ENCODE data around the gene NRCAM. TPM values are rescaled to one million over a fixed set of nuclear protein-coding genes. Genes with fewer than 3 reads are reported as not detected.
"Not testable (repeated sequence)": the region's sequence is repeated elsewhere in the genome, so short reads cannot be mapped to it uniquely, and the experiment has no call there.

Gene NRCAM
- total RNA-seq, 1 experiment from 2014 or later: 30.8 TPM

DNA sequence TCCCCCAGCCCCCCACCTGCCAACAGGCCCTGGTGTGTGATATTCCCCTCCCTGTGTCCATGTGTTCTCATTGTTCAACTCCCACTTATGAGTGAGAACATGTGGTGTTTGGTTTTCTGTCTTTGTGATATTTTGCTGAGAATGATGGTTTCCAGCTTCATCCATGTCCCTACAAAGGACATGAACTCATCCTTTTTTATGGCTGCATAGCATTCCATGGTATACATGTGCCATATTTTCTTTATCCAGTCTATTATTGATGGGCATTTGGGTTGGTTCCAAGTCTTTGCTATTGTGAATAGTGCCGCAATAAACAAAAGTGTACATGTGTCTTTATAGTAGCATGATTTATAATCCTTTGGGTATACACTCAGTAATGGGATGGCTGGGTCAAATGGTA lies 183.3 kb downstream of the NRCAM start:
- not testable (repeated sequence) for H3K27me3 ChIP-seq; H3K4me1 ChIP-seq; DNase-seq; H3K4me3 ChIP-seq; H3K9me3 ChIP-seq (replicated peaks); H3K36me3 ChIP-seq; H3K27ac ChIP-seq

DNA sequence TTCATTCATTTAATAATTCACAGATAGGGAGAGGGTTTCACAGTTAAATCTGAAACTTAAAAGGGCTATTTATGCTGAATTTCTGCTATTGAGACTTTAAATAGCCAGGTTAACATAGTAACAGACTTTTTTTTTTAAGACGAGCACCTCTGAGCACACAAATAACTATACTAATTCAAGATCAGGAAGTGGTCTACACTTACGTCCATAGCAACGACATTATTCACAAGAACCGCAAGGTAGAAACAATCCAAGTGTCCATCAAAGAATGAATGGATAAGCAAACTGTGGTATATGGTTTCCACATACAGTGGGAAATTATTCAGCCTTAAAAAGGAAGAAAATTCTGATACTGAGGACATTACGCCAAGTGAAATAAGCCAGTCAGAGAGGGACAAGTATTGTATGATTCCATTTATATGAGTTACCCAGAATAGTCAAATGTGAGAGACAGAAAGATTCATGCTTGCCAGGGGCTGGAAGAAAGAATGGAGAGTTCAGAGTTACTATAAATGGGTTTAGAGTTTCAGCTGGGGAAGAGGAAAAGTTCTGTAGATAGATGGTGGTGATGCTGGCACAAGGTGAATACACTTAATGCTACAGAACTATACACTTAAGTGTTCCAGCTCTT lies 185.7 kb downstream of the NRCAM start:
- DNase-seq: no peak
- no peaks in the 10 kb centered on the region for H3K36me3 ChIP-seq
- no peaks in the 10 kb centered on the region for H3K9me3 ChIP-seq (replicated peaks)
- no peak overlapping the region for H3K4me3 ChIP-seq
- H3K27ac ChIP-seq: no peak overlapping the region
- no peaks in the 10 kb centered on the region for H3K4me1 ChIP-seq
- no peaks in the 10 kb centered on the region for H3K27me3 ChIP-seq

DNA sequence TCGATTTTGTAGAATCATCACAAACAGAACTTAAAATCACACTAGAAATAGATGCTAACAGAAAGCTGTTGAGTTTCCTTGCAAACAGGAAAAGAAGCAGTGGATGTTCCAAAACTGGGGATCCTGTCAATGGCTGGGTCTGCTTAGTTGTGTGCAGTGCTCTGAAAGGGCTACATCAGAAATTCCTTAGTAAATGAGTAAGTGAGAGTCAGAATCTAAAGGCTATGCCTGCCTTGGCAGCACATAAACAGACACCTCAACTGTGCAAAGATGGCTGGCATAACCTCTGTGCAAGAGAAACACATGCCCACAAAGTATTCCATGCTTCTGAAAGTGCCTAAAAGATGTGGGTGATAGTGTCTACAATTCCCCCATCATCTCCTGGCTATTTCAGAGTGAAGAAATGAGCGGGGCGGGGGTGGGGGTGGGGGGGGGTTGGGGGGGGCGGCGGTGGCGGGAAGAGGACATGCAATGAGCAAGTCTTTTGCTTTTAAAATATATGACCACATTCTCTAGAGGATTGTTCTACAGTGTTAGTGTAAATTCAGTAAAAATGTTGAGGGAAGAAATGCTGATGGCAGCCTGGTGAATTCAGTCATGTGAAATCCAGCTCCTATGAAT lies 187.9 kb downstream of the NRCAM start:
- Histone ChIP-seq H3K27me3 (no peaks in the 10 kb centered on the region), H3K4me1 (peaks cover under 1% of the 10 kb centered on the region; the same call in 1 of the 2 replicates), H3K9me3 (replicated peaks) (no peaks in the 10 kb centered on the region), H3K27ac (no peak overlapping the region), H3K4me3 (no peak overlapping the region), H3K36me3 (no peaks in the 10 kb centered on the region)
- DNase-seq: no peak

DNA sequence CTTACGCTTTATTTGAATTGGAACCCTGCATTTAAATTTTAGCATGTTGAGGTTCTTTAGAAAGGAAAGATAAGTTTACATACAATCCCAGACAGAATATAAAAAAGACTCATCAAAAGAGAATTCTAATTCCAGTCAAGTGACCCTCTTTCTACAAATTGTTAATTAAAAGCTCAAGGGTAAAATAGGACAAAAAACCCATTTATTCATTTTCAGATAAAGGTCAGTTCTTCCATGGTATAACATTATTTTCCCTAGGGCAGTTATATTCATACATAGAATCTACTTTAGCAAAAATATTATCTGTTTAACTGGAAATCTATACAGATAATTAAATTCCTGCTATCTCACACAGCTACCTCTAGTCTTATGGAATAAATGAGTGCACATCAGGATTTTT lies 188.6 kb downstream of the NRCAM start:
- H3K27me3 ChIP-seq: no peaks in the 10 kb centered on the region
- H3K27ac ChIP-seq: no peak overlapping the region
- H3K9me3 ChIP-seq (replicated peaks): no peaks in the 10 kb centered on the region

DNA sequence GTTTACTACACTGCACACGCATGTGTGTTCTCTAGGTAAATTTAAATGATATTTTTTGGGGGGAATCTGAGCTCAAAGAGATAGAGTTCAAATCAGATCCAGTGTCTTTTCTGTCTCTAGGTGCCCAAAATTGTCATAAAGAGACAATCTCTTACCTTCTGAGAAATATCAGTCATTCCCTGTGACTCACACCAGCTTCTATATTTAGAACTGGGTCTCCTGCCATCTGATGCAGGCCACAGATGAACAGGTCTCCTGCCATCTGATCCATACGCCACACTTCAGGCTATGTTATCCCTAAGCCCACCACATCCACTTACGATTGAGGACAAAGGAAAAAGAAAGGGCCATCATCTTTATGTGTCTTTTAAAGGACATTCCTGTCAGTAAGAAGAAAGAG lies 189.7 kb downstream of the NRCAM start:
- no peak for DNase-seq
- H3K9me3 ChIP-seq (replicated peaks): no peaks in the 10 kb centered on the region
- H3K4me3 ChIP-seq: no peak overlapping the region
- no peaks in the 10 kb centered on the region for H3K36me3 ChIP-seq
- H3K27me3 ChIP-seq: no peaks in the 10 kb centered on the region
- H3K27ac ChIP-seq: no peak overlapping the region
- H3K4me1 ChIP-seq: peaks cover 4% of the 10 kb centered on the region; the same call in 1 of the 2 replicates

More for the DNA sequence above, 188.6 kb downstream of the NRCAM start:
- Histone ChIP-seq H3K4me1 (peaks cover 4% of the 10 kb centered on the region; the same call in 1 of the 2 replicates), H3K36me3 (no peaks in the 10 kb centered on the region), H3K4me3 (no peak overlapping the region)
- DNase-seq: no peak

DNA sequence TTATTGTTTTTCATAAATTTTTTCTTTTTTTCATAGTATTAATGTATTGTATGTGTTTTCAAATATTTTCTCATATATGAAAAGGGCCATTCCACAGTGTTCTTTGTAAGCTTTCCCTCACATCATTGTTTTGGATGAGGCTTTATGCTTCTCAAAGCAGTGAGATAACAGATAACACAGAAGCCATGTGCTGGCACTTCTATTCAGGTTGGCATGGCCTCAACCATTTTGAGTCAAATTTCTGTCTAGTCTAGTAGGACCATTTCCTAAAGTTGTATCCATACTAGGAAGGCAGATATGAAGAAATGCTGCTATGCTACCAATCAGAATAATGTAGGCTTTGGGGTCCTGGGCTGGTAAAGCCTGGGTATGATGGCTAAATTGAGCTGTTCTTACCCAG lies 190.2 kb downstream of the NRCAM start:
- H3K4me1 ChIP-seq: peaks cover 4% of the 10 kb centered on the region; the same call in 1 of the 2 replicates
- no peak for DNase-seq
- no peaks in the 10 kb centered on the region for H3K27me3 ChIP-seq
- no peak overlapping the region for H3K4me3 ChIP-seq
- H3K9me3 ChIP-seq (replicated peaks): no peaks in the 10 kb centered on the region
- no peak overlapping the region for H3K27ac ChIP-seq
- H3K36me3 ChIP-seq: no peaks in the 10 kb centered on the region

DNA sequence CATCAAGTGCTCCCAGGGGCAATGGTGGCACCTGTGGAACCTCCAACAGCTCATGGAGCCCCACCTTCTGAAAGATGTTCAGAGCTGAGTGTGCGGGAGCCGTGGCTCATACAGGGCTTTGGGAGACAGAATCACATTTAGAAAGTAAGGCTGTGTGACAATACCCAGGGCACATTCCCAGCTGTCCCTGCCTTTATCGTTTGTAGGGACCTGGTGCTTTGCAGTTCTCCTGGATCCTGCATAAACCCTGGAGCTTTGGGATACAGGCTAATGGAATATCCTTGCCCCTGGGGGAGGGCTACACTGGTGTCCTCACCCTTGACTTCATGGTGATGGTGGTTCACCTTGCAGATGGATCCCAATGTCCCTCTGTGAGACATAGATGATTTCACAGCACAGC lies 191.2 kb downstream of the NRCAM start:
- H3K27me3 ChIP-seq: no peaks in the 10 kb centered on the region
- H3K36me3 ChIP-seq: no peaks in the 10 kb centered on the region
- H3K27ac ChIP-seq: no peak overlapping the region
- no peak overlapping the region for H3K4me3 ChIP-seq
- no peaks in the 10 kb centered on the region for H3K9me3 ChIP-seq (replicated peaks)
- no peak for DNase-seq
- peaks cover 4% of the 10 kb centered on the region; the same call in 1 of the 2 replicates for H3K4me1 ChIP-seq

DNA sequence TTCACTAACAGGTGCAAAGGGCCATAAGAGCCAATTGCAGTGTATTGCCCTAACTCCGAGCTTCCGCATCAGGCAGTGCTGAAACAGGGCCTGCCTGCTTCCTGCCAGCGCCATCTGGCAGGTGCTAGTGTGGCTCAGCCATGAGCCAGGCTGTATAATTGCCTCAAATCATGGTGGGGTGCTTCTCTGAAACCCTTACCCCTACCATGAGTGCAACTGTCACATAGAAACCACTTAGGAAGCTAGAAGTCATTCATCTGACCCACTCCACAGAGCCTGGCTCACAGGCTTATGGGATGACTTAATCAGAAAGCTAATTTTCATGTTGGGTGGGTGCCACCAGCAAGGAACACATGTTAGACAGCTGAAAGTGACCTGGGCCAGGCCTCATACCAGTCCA lies 192.8 kb downstream of the NRCAM start:
- H3K36me3 ChIP-seq: no peaks in the 10 kb centered on the region
- H3K27me3 ChIP-seq: no peaks in the 10 kb centered on the region
- H3K4me1 ChIP-seq: peaks cover 4% of the 10 kb centered on the region; the same call in 1 of the 2 replicates
- H3K4me3 ChIP-seq: no peak overlapping the region
- H3K9me3 ChIP-seq (replicated peaks): peaks cover 4% of the 10 kb centered on the region; the same call in 1 of the 2 replicates
- DNase-seq: peak; percentile 54 to 67
- no peak overlapping the region for H3K27ac ChIP-seq

DNA sequence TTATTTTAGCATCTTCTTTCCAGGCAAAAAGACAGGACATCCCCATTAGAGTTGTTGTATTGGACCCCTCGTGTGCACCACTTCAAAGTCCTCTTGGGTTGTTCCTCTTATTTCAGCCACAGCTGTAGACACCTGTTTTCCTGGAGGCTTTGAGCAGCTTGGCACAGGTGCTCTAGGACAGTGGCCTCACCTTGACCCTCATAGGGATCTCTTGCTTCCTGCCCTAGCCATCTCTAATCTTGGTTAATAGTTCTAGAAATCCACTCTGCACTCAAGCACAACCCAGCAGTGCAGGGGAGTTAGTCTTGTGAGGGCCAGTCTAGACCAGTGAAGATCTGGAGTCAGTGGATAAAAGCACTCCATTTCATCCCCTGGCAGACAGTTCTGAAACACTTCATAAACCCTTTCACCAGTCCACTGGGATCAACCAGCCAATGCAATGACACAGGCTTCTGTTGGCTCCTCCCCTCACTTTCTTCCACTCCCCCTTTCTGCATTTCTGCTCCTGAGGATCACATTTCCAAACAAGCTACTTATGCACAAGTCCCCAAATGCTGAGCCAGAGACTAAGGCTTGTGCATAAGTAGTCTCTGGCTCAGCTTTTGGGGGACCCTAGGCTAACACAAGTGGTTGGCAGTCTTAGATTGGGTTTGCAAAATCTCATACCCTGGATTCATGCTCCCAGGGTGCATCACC lies 194.5 kb downstream of the NRCAM start:
- peak in 1 of 2 experiments; percentile 12 for DNase-seq
- H3K36me3 ChIP-seq: no peaks in the 10 kb centered on the region

DNA sequence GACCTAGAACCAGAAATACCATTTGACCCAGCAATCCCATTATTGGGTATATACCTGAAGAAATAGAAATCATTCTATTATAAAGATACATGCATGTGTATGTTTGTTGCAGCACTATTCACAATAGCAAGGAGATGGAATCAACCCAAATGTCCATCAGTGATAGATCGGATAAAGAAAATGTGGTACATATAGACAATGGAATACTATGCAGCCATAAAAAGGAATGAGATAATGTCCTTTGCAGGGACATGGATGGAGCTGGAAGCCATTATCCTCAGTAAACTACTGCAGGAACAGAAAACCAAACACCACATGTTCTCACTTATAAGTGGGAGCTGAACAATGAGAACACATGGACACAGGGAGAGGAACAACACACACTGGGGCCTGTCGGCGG lies 196.8 kb downstream of the NRCAM start:
- H3K4me3 ChIP-seq; H3K27ac ChIP-seq; DNase-seq; H3K4me1 ChIP-seq; H3K36me3 ChIP-seq; H3K27me3 ChIP-seq; H3K9me3 ChIP-seq (replicated peaks): not testable (repeated sequence)

More for the DNA sequence above, 194.5 kb downstream of the NRCAM start:
- Histone ChIP-seq H3K4me3 (no peak overlapping the region), H3K27me3 (no peaks in the 10 kb centered on the region), H3K9me3 (replicated peaks) (peaks cover 4% of the 10 kb centered on the region; the same call in 1 of the 2 replicates), H3K27ac (no peak overlapping the region), H3K4me1 (peaks cover 4% of the 10 kb centered on the region; the same call in 1 of the 2 replicates)

DNA sequence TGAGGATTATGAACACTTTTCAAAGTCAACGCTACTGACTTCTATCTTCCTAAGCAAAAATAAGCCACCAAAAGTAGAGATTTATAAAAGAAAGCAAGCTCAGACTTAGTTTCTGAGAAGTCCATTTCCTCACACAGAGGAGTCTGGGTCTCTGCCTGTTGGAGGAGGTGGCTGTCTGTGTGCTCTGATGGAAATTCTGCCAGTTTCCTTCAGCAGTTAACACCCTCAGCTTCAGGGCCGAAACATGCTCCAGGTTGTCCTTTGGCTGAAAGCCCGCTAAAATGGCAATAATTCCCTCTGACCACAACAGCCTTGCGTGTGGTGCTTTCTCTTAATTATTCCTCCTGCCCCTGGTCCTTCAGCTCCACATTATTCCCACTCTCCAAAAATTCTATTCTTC lies 198.3 kb downstream of the NRCAM start:
- Histone ChIP-seq H3K27me3 (no peaks in the 10 kb centered on the region), H3K27ac (no peak overlapping the region), H3K4me1 (peaks cover 10% of the 10 kb centered on the region), H3K4me3 (no peak overlapping the region), H3K9me3 (replicated peaks) (peaks cover 7% of the 10 kb centered on the region; the same call in 1 of the 2 replicates), H3K36me3 (no peaks in the 10 kb centered on the region)
- DNase-seq: no peak

DNA sequence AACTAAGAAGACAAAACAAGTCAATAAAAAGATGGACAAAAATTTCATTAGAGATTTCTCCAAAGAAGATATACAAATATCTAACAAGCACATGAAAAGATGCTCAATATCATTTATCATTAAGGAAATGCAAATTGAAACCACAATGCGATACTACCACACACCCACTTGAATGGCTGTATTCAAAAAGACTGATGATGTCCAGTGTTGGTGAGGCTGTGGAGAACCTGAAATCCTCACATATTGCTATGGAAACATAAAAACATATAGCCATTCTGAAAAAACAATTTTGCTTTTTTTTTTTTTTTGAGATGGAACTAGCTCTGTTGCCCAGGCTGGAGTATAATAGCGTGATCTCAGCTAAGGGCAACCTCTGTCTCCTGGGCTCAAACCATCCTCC lies 202.0 kb downstream of the NRCAM start:
- DNase-seq: no peak
- H3K4me1 ChIP-seq: peaks cover 10% of the 10 kb centered on the region
- H3K9me3 ChIP-seq (replicated peaks): peaks cover 4% of the 10 kb centered on the region; the same call in 1 of the 2 replicates
- no peak overlapping the region for H3K4me3 ChIP-seq
- no peaks in the 10 kb centered on the region for H3K27me3 ChIP-seq
- H3K36me3 ChIP-seq: no peaks in the 10 kb centered on the region
- H3K27ac ChIP-seq: no peak overlapping the region

DNA sequence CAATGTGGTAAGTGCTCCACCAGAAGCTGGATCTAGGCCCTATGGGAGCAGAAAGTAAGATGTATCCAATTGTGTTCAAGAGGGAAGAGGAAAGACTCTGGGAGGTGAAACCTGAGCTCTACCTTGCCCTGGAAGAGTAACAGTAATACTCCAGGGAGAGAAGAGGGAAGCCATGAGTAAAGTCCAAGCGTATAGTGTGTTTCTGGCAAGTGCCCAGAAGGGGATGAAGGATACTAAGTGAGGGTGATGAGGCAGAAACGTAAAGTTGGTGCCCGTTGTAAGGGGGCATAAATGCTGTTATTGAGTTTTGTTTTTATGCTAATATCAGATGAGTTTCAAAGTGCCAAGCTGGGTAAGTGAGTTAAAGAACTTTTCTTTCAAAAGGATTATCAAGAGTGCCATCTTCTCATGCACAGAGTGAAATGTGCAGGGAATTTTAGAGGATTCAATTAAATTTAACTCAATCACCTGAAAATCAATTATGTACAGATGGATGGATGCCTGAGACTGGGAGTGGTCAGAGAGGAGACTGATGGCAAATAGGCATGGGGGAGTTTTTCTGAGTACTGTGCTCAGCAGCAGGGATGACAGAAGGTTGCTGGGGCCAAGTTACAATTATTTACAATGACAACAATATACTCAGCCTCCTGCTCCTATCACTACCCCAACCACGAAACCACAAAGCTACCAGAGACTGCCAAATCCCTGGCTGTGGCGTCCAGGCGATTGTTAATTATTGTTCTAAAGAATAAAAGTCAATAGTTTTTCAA lies 202.8 kb downstream of the NRCAM start:
- Histone ChIP-seq H3K36me3 (no peaks in the 10 kb centered on the region), H3K9me3 (replicated peaks) (peaks cover 3% of the 10 kb centered on the region; the same call in 1 of the 2 replicates), H3K27ac (no peak overlapping the region), H3K4me1 (peaks cover 10% of the 10 kb centered on the region), H3K4me3 (no peak overlapping the region), H3K27me3 (no peaks in the 10 kb centered on the region)
- DNase-seq: peak; percentile 38 to 60

DNA sequence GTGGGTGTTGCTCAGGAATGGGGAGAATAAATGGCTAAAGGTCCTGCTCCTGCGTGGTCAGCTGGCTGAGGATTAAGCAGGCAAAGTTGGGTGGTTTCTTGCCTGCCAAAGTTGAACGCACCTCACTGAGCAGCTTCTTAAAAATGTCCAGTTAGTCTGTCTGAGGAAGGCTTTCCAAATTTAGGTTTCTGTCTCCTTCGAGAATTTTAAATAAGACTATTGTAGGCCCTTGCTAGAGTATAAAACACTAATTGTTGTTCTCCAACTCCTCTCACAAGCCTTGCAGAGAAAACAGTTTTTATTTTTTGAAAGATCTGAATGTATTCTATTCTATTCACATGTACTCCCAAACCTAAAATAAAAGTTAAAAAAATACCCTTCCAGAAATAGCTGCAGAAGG lies 204.1 kb downstream of the NRCAM start:
- H3K27me3 ChIP-seq: no peaks in the 10 kb centered on the region
- peaks cover 3% of the 10 kb centered on the region; the same call in 1 of the 2 replicates for H3K9me3 ChIP-seq (replicated peaks)
- DNase-seq: no peak
- peaks cover 10% of the 10 kb centered on the region for H3K4me1 ChIP-seq
- no peak overlapping the region for H3K4me3 ChIP-seq
- no peaks in the 10 kb centered on the region for H3K36me3 ChIP-seq
- H3K27ac ChIP-seq: no peak overlapping the region

Data from SJCRH30 (cell line).